ENCODE measurements around the gene TCP1. TPM values are rescaled to one million over a fixed set of nuclear protein-coding genes. Genes with fewer than 3 reads are reported as not detected.

Gene TCP1
- total and polyA plus RNA-seq, 2 experiments from 2014 or later = 222 to 346 TPM

- no peak for TF ChIP-seq CREB1 (CRISPR knock-in tag; IDR thresholded peaks at IDR 0.05; ENCODE audit: low read depth)
- TF ChIP-seq ZNF462 (CRISPR knock-in tag; IDR thresholded peaks at IDR 0.05) = no peak
- 0 out of 4 replicates have a peak, but pooled peaks of 1 of the 2 experiments have one; percentile 6 for TF ChIP-seq CTCF (conservative IDR thresholded peaks at IDR 0.05; ENCODE audit: low read depth in 2 of 2)
- TF ChIP-seq JUNB (IDR thresholded peaks at IDR 0.05; ENCODE audit: unreplicated experiment) = no peak
- TF ChIP-seq EZH2 (IDR thresholded peaks at IDR 0.05; ENCODE audit: low read depth, unreplicated experiment) = no peak
- TF ChIP-seq ZNF331 (CRISPR knock-in tag; IDR thresholded peaks at IDR 0.05; ENCODE audit: low read depth) = no peak
- TF ChIP-seq ZNF114 (CRISPR knock-in tag; IDR thresholded peaks at IDR 0.05) = no peak
- ATAC-seq (no peak), DNase-seq (ENCODE audit: low spot score) (no peak)
- Histone ChIP-seq H3K4me3 (no peak overlapping the region), H3K9me2 (ENCODE audit: insufficient read depth) (no peaks in the 10 kb centered on the region), H3K27ac (ENCODE audit: low read depth) (no peak overlapping the region), H2AFZ (no peak overlapping the region), H3K4me1 (ENCODE audit: insufficient read depth) (no peaks in the 10 kb centered on the region), H3K4me2 (no peak overlapping the region), H3F3A (replicated peaks; ENCODE audit: low read depth) (no peaks in the 10 kb centered on the region), H3K79me2 (replicated peaks; ENCODE audit: insufficient read depth) (no peaks in the 10 kb centered on the region), H3K36me3 (ENCODE audit: insufficient read depth) (no peaks in the 10 kb centered on the region), H3K27me3 (ENCODE audit: insufficient read depth) (no peaks in the 10 kb centered on the region), H4K20me1 (replicated peaks; ENCODE audit: insufficient read depth) (no peaks in the 10 kb centered on the region)
- peaks cover 21% of the 10 kb centered on the region for H3K4me1 Mint-ChIP-seq
- H3K36me3 Mint-ChIP-seq (ENCODE audit: low read depth) = no peaks in the 10 kb centered on the region; the same call in 2 of the 3 replicates
- H3K27ac Mint-ChIP-seq = no peak overlapping the region
- peaks cover 24% of the 10 kb centered on the region for H3K27me3 Mint-ChIP-seq (ENCODE audit: insufficient read depth, low read depth, poor library complexity)
- no peak overlapping the region for H3K4me3 Mint-ChIP-seq
- H3K9me3 Mint-ChIP-seq = no peaks in the 10 kb centered on the region
Measured at GRCh38 chr6:159819098-159819497, 29.7 kb upstream of the TCP1 start.

Data from GM23338 (cell line).